ENCODE measurements around the gene ZBED4.

DNA sequence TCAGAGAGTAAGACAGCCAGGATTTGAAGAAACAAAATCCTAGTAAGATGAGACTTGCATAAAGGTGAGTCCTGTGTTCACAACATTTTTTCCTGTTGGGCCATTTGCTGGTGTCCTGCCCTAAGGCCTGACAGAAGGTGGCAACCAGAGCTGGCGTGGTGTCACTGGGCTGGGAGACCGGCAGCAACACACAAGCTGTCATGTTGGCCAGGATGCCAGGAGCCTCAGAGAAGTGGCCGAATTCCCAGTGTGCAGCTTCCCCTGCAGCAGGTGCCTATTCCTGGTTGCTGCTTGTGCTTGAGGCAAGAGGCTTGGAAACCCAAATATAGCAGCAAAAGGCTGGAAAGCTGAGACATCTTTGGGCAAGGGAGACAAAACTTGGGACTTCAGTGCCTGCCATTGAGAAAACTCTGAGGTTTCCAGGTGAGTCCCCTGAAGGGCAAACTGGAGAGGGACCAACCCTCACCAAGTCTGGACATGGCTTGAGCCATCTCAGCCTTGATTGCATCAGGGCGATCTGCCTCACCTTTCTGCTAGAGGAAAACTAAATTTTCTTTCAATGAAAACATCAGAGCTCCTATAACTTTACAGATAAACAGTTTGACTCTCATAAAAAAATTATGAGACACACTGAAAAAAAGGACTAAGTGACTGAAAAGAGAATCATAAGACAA is 38.7 kb downstream of the ZBED4 start:
- TF ChIP-seq, protein P1, sequence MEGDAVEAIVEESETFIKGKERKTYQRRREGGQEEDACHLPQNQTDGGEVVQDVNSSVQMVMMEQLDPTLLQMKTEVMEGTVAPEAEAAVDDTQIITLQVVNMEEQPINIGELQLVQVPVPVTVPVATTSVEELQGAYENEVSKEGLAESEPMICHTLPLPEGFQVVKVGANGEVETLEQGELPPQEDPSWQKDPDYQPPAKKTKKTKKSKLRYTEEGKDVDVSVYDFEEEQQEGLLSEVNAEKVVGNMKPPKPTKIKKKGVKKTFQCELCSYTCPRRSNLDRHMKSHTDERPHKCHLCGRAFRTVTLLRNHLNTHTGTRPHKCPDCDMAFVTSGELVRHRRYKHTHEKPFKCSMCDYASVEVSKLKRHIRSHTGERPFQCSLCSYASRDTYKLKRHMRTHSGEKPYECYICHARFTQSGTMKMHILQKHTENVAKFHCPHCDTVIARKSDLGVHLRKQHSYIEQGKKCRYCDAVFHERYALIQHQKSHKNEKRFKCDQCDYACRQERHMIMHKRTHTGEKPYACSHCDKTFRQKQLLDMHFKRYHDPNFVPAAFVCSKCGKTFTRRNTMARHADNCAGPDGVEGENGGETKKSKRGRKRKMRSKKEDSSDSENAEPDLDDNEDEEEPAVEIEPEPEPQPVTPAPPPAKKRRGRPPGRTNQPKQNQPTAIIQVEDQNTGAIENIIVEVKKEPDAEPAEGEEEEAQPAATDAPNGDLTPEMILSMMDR (IDR thresholded peaks at IDR 0.05) = no peak
- no peak for TF ChIP-seq POLR2A (IDR thresholded peaks at IDR 0.05)
